Neutrophil (primary cell): Measurements from ENCODE around the gene OR2V2.

ENCODE experiments used
- H3K27ac ChIP-seq: fragments of 200-600 bp; sonication (generic); 2 replicates; pipeline ENCODE4 v1.5.1; 2016; ENCODE audit warnings: mild to moderate bottlenecking, moderate library complexity
- H3K27me3 ChIP-seq: fragments of 200-600 bp; sonication (generic); 2 replicates; pipeline ENCODE4 v1.6.0; 2016; ENCODE audit warnings: mild to moderate bottlenecking
- H3K36me3 ChIP-seq: fragments of 200-600 bp; sonication (generic); 2 replicates; pipeline ENCODE4 v1.5.1; 2017
- H3K4me1 ChIP-seq, 2 experiments: fragments of 200-600 bp in 1 of 2; sonication (generic) in 1 of 2; 1 replicate in 1 of 2; 2 replicates in 1 of 2; pipeline versions ENCODE4 v1.5.1 to v1.6.1; 2013 to 2016; ENCODE audit warnings: low read depth in 1 of 2, low read length in 1 of 2, mild to moderate bottlenecking in 1 of 2, moderate library complexity in 1 of 2; ENCODE audit not compliant: control insufficient read depth in 1 of 2, insufficient read depth in 1 of 2
- H3K4me3 ChIP-seq, 2 experiments: fragments of 200-600 bp in 1 of 2; sonication (generic) in 1 of 2; 1 replicate in 1 of 2; 2 replicates in 1 of 2; pipeline ENCODE4 v1.5.1; 2013 to 2016; ENCODE audit warnings: low read depth in 1 of 2, low read length in 1 of 2, mild to moderate bottlenecking in 1 of 2, moderate library complexity in 1 of 2
- H3K9me3 ChIP-seq: fragments of 200-600 bp; sonication (generic); 2 replicates; pipeline ENCODE4 v1.5.1; 2016
- CTCF ChIP-seq: fragments of 200-600 bp; sonication (generic); IDR thresholded peaks from 2 replicates; pipeline ENCODE4 v1.5.1; 2016; ENCODE audit warnings: antibody characterized with exemption

The OR2V2 gene

DNA sequence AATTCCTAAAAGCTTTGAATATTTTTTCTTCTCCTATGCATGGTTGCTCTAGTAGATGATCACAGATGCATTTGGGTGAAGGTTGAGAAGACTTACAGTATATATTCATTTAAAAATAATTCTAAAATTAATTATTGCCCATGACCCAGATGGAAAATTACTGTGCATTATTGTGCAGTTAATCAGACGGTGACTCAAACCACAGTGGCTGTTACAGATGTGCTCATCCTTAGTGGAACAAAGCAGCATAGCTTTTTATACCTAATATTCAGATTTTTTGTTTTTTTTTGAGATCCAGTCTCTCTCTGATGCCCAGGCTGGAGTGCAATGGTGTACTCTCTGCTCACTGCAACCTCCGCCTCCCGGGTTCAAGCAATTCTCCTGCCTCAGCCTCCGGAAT, 27.1 kb upstream of the OR2V2 start:
- Histone ChIP-seq H3K4me1 (peaks cover 0 to 7% of the 10 kb centered on the region in 2 experiments), H3K36me3 (no peaks in the 10 kb centered on the region), H3K27ac (no peak overlapping the region), H3K4me3 (no peak overlapping the region), H3K27me3 (peaks cover 77% of the 10 kb centered on the region), H3K9me3 (no peaks in the 10 kb centered on the region)
- no peak for TF ChIP-seq CTCF

- TF ChIP-seq CTCF = no peak
- H3K27me3 ChIP-seq = peaks cover 73% of the 10 kb centered on the region
Observed at GRCh38 chr5:181120761-181121160, 26.6 kb upstream of the OR2V2 start.

GRCh38 chr5:181121675-181122561, 25.5 kb upstream of the OR2V2 start:
- Histone ChIP-seq H3K36me3 (no peaks in the 10 kb centered on the region), H3K27ac (no peak overlapping the region), H3K27me3 (peaks cover 64% of the 10 kb centered on the region), H3K4me1 (peaks cover 0 to 7% of the 10 kb centered on the region in 2 experiments), H3K4me3 (no peak overlapping the region), H3K9me3 (no peaks in the 10 kb centered on the region)
- TF ChIP-seq CTCF = no peak

More at GRCh38 chr5:181120761-181121160, 26.6 kb upstream of the OR2V2 start:
- Histone ChIP-seq H3K4me1 (peaks cover 0 to 7% of the 10 kb centered on the region in 2 experiments), H3K36me3 (no peaks in the 10 kb centered on the region), H3K4me3 (no peak overlapping the region), H3K27ac (no peak overlapping the region), H3K9me3 (no peaks in the 10 kb centered on the region)

- Histone ChIP-seq H3K4me3 (no peak overlapping the region), H3K36me3 (no peaks in the 10 kb centered on the region), H3K27ac (no peak overlapping the region), H3K27me3 (peaks cover 65% of the 10 kb centered on the region), H3K4me1 (peaks cover 0 to 7% of the 10 kb centered on the region in 2 experiments), H3K9me3 (no peaks in the 10 kb centered on the region)
- no peak for TF ChIP-seq CTCF
Observed at GRCh38 chr5:181124526-181124925, 22.9 kb upstream of the OR2V2 start.

DNA sequence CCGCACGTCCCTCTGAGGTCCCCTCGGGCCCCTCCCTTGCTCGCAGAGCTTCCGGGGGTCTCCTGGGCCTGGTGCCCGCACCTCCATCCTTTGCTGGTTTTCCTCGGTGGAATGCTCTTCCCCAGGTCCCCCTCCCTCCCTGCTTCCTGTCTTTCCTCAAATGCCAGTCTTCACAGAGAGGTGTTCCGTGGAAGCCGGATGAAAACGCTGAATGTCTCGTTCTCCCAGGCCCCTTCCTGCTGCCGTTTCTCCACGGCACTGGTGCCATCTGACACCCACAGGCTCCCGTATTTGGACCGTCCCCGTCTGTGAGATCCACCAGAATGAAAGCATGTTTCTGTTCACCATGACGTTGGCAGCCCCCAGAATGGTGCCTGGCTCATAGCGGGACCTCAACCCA, 20.5 kb upstream of the OR2V2 start:
- peaks cover 0 to 5% of the 10 kb centered on the region in 2 experiments for H3K4me1 ChIP-seq
- no peaks in the 10 kb centered on the region for H3K9me3 ChIP-seq
- no peak overlapping the region for H3K4me3 ChIP-seq
- H3K27ac ChIP-seq = no peak overlapping the region
- H3K27me3 ChIP-seq = peaks cover 66% of the 10 kb centered on the region
- TF ChIP-seq CTCF = no peak
- no peaks in the 10 kb centered on the region for H3K36me3 ChIP-seq
